ENCODE data around the gene TBC1D2. TPM values are rescaled to one million over a fixed set of nuclear protein-coding genes. Genes with fewer than 3 reads are reported as not detected.

TBC1D2 gene
- total and polyA plus RNA-seq, 2 of the 4 experiments (the other 2 are of a cell fraction), result 36.9 to 62.7 TPM

DNA sequence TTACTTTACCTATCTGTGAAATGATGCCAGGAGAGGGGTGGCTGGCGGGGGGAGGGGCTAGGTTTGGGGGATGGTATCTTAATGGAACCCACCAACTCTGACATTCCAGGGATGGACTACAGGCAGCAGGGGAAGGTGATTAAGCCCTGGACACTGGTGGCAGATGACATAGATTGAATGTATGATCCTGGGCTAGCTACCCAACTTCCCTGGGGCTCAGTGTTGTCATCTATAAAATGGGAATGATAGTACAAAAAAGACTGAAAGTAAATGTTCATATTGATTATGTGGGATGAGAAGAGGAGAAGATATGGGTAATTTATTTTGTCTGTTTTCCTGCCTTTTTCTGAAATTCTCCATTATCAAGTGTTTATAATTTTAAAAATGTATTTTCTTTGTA is 69.2 kb downstream of the TBC1D2 start:
- H3K4me1 ChIP-seq (ENCODE audit: control insufficient read depth, insufficient read depth, low read length), result no peaks in the 10 kb centered on the region
- H2BK120ac ChIP-seq (ENCODE audit: low read depth, low read length), result no peak overlapping the region
- DNase-seq (no peak), ATAC-seq (ENCODE audit: low read depth) (no peak)
- H3K4me2 ChIP-seq (ENCODE audit: low read depth, low read length), result no peak overlapping the region
- no peaks in the 10 kb centered on the region for H3K9me1 ChIP-seq (ENCODE audit: insufficient read depth, low read length)
- WGBS, 2 experiments (ENCODE audit: extremely low coverage in 2 of 2, insufficient read length in 1 of 2), result no CpG with 5 or more reads among the region's 1 CpG
- H2BK20ac ChIP-seq (ENCODE audit: low read depth, low read length), result no peak overlapping the region
- no peak overlapping the region for H3K4ac ChIP-seq (ENCODE audit: low read depth, low read length)
- no peak for TF ChIP-seq SMC3 (IDR thresholded peaks at IDR 0.05; ENCODE audit: low read depth, low read length)
- TF ChIP-seq NFE2L2 (IDR thresholded peaks at IDR 0.05; ENCODE audit: low read depth, low read length), result no peak
- no peak for TF ChIP-seq RFX5 (IDR thresholded peaks at IDR 0.05; ENCODE audit: low read depth, low read length)
- TF ChIP-seq CHD1 (IDR thresholded peaks at IDR 0.05; ENCODE audit: low read depth, low read length), result no peak
- no peak for TF ChIP-seq RCOR1 (IDR thresholded peaks at IDR 0.05; ENCODE audit: insufficient replicate concordance, low read length)
- no peak for TF ChIP-seq CEBPB (IDR thresholded peaks at IDR 0.05; ENCODE audit: low read depth, low read length)
- TF ChIP-seq, protein P1, sequence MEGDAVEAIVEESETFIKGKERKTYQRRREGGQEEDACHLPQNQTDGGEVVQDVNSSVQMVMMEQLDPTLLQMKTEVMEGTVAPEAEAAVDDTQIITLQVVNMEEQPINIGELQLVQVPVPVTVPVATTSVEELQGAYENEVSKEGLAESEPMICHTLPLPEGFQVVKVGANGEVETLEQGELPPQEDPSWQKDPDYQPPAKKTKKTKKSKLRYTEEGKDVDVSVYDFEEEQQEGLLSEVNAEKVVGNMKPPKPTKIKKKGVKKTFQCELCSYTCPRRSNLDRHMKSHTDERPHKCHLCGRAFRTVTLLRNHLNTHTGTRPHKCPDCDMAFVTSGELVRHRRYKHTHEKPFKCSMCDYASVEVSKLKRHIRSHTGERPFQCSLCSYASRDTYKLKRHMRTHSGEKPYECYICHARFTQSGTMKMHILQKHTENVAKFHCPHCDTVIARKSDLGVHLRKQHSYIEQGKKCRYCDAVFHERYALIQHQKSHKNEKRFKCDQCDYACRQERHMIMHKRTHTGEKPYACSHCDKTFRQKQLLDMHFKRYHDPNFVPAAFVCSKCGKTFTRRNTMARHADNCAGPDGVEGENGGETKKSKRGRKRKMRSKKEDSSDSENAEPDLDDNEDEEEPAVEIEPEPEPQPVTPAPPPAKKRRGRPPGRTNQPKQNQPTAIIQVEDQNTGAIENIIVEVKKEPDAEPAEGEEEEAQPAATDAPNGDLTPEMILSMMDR (conservative IDR thresholded peaks at IDR 0.05; ENCODE audit: low read depth, low read length), result no peak
- no peak for TF ChIP-seq BHLHE40 (IDR thresholded peaks at IDR 0.05; ENCODE audit: low read depth, low read length)
- TF ChIP-seq MXI1 (IDR thresholded peaks at IDR 0.05; ENCODE audit: borderline replicate concordance, low read depth, low read length), result no peak
- no peak for TF ChIP-seq RAD21 (IDR thresholded peaks at IDR 0.05; ENCODE audit: low read length)
- TF ChIP-seq, protein P2, sequence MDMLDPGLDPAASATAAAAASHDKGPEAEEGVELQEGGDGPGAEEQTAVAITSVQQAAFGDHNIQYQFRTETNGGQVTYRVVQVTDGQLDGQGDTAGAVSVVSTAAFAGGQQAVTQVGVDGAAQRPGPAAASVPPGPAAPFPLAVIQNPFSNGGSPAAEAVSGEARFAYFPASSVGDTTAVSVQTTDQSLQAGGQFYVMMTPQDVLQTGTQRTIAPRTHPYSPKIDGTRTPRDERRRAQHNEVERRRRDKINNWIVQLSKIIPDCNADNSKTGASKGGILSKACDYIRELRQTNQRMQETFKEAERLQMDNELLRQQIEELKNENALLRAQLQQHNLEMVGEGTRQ (IDR thresholded peaks at IDR 0.05; ENCODE audit: low read depth, low read length), result no peak
- no peak for TF ChIP-seq FOS (IDR thresholded peaks at IDR 0.05; ENCODE audit: low read depth, low read length)
- TF ChIP-seq MAFK (IDR thresholded peaks at IDR 0.05; ENCODE audit: low read depth, low read length), result no peak
- TF ChIP-seq, protein P3, sequence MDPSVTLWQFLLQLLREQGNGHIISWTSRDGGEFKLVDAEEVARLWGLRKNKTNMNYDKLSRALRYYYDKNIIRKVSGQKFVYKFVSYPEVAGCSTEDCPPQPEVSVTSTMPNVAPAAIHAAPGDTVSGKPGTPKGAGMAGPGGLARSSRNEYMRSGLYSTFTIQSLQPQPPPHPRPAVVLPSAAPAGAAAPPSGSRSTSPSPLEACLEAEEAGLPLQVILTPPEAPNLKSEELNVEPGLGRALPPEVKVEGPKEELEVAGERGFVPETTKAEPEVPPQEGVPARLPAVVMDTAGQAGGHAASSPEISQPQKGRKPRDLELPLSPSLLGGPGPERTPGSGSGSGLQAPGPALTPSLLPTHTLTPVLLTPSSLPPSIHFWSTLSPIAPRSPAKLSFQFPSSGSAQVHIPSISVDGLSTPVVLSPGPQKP (IDR thresholded peaks at IDR 0.05; ENCODE audit: borderline replicate concordance, low read depth, low read length), result no peak
- no peak for TF ChIP-seq MAZ (IDR thresholded peaks at IDR 0.05; ENCODE audit: borderline replicate concordance, low read depth, low read length)
- TF ChIP-seq POLR2A (IDR thresholded peaks at IDR 0.05; ENCODE audit: low read depth, low read length), result no peak
- no peak overlapping the region for H3K9ac ChIP-seq (ENCODE audit: low read depth, low read length)
- in situ Hi-C loops (cut with MboI; ENCODE audit: low sequenced_read_pairs), result no loop called here
- H2AK5ac ChIP-seq (ENCODE audit: low read depth, low read length), result no peak overlapping the region
- H3K14ac ChIP-seq (replicated peaks; ENCODE audit: low read depth, low read length), result no peak overlapping the region
- BruUV-seq (replicated peaks), result no TSS peak
- H2AK9ac ChIP-seq (replicated peaks; ENCODE audit: low read depth, low read length, poor library complexity), result no peak overlapping the region
- intact Hi-C loops (cut with micrococcal nuclease), result no loop called here
- H3K23ac ChIP-seq (ENCODE audit: low read depth, low read length), result no peak overlapping the region; the same call in 1 of the 2 replicates
- H3K27ac ChIP-seq (ENCODE audit: insufficient read depth, low read length), result no peak overlapping the region
- H4K5ac ChIP-seq (ENCODE audit: low read depth, low read length), result no peak overlapping the region
- H3K56ac ChIP-seq (ENCODE audit: extremely low read depth, insufficient read depth, low read length), result no peak overlapping the region
- H4K91ac ChIP-seq (ENCODE audit: insufficient read depth, low read depth, low read length), result no peak overlapping the region
- ChIA-PET CTCF (no interaction called here), POLR2A (ENCODE audit: unreplicated experiment) (no interaction called here)
- H2AFZ ChIP-seq (replicated peaks; ENCODE audit: low read length, poor library complexity), result no peak overlapping the region
- H3K27me3 ChIP-seq (ENCODE audit: control insufficient read depth, insufficient read depth, low read length), result peaks cover 3% of the 10 kb centered on the region; the same call in 1 of the 2 replicates
- no peak overlapping the region for H3K18ac ChIP-seq (ENCODE audit: low read depth, low read length)
- H3K79me1 ChIP-seq (ENCODE audit: low read depth in 1 of 2, low read length in 2 of 2), result no peaks in the 10 kb centered on the region
- no peaks in the 10 kb centered on the region for H4K20me1 ChIP-seq (ENCODE audit: insufficient read depth, low read length)
- no peaks in the 10 kb centered on the region for H3K36me3 ChIP-seq (ENCODE audit: control insufficient read depth, insufficient read depth, low read length)
- dilution Hi-C loops (cut with HindIII; ENCODE audit: low sequenced_read_pairs, unreplicated experiment), result no loop called here
- H3K4me3 ChIP-seq (ENCODE audit: insufficient read depth, low read depth, low read length), result no peak overlapping the region
- no peak overlapping the region for H4K8ac ChIP-seq (ENCODE audit: low read depth in 2 of 2, low read length in 2 of 2)
- H2BK5ac ChIP-seq (ENCODE audit: low read depth, low read length, poor library complexity, severe bottlenecking), result no peak overlapping the region
- no peaks in the 10 kb centered on the region for H3K9me3 ChIP-seq (ENCODE audit: control insufficient read depth, insufficient read depth, low read length)
- no peak overlapping the region for H2BK15ac ChIP-seq (ENCODE audit: low read depth, low read length)

All from IMR-90 (cell line).